K562 (cell line): Measurements from ENCODE around the gene WIF1. TPM values are rescaled to one million over a fixed set of nuclear protein-coding genes. Genes with fewer than 3 reads are reported as not detected.

ENCODE experiments used
- ATAC-seq: fragments of 200-7000 bp; cut with Tn5 transposase; 3 replicates; pipeline ENCODE4 v1.9.1; 2020; ENCODE audit warnings: moderate library complexity
- BruUV-seq: library from RNA; stranded (reverse); fragments of 400-500 nt; replicated peaks from 2 replicates; lab custom pipeline; 2021; lab: Mats Ljungman, UMichigan
- CTCF ChIA-PET: fragments of 300-600 bp; formaldehyde crosslinking; extraction: SDS; loops from one replicate; lab custom pipeline; 2021; ENCODE audit warnings: low intra/inter-chr PET ratio; lab: Yijun Ruan, JAX
- POLR2A ChIA-PET: fragments of 300-600, 350-650 bp; sonication (Branson Sonifier 250); formaldehyde crosslinking; extraction: SDS; loops from one replicate; lab custom pipeline; 2021; ENCODE audit warnings: antibody characterized with exemption, inconsistent platforms; lab: Yijun Ruan, JAX
- DNase-seq, 4 experiments: peaks; one replicate each; pipeline versions ENCODE4 v3.0.0 to v3.0.0-alpha.2; 2011 to 2018; ENCODE audit warnings: low spot score in 3 of 4, mixed read lengths in 3 of 4; ENCODE audit errors: extremely low read depth in 1 of 4
- FAIRE-seq: peaks from 2 replicates; lab custom pipeline; 2011; peaks lifted over from hg19 to GRCh38; lab: Jason Lieb, UNC
- H2AFZ ChIP-seq: 2 replicates; pipeline ENCODE4 v1.6.0; 2011; ENCODE audit warnings: low read depth, low read length, control low read depth, inconsistent platforms
- H3K27ac ChIP-seq: fragments of 200-600 bp; 3 replicates; pipeline ENCODE4 v1.8.0; 2011; ENCODE audit warnings: low read depth, mild to moderate bottlenecking, control low read depth, inconsistent platforms, low read length, moderate library complexity, mixed read lengths; ENCODE audit errors: extremely low read depth
- H3K27me3 ChIP-seq, 2 experiments: fragments of 300-600 bp in 1 of 2; 2 replicates in 1 of 2; 3 replicates in 1 of 2; pipeline versions ENCODE4 v1.6.0 to v1.8.0; 2011; ENCODE audit warnings: inconsistent platforms in 2 of 2, low read length in 2 of 2, mild to moderate bottlenecking in 1 of 2, mixed read lengths in 1 of 2, moderate library complexity in 1 of 2; ENCODE audit not compliant: control insufficient read depth in 2 of 2, insufficient read depth in 2 of 2
- H3K36me3 ChIP-seq: fragments of 300-600 bp; 3 replicates; pipeline ENCODE4 v1.8.0; 2011; ENCODE audit warnings: mild to moderate bottlenecking, low read length, inconsistent platforms; ENCODE audit not compliant: control insufficient read depth, insufficient read depth
- H3K4me1 ChIP-seq, 2 experiments: fragments of 200-600 bp in 1 of 2; replicated peaks in 1 of 2; 2 replicates in 1 of 2; 3 replicates in 1 of 2; pipeline versions ENCODE4 v1.5.1 to v1.8.0; 2011; ENCODE audit warnings: inconsistent platforms in 2 of 2, low read length in 2 of 2, mild to moderate bottlenecking in 1 of 2, mixed read lengths in 1 of 2, moderate library complexity in 1 of 2; ENCODE audit not compliant: control insufficient read depth in 2 of 2, insufficient read depth in 2 of 2
- H3K4me2 ChIP-seq: 2 replicates; pipeline ENCODE4 v1.6.1; 2011; ENCODE audit warnings: low read length, control low read depth, inconsistent platforms, mixed read lengths; ENCODE audit not compliant: insufficient read depth
- H3K4me3 ChIP-seq: fragments of 200-600 bp; sonication (generic), shearing (Covaris generic); 2 replicates; pipeline ENCODE4 v1.5.1; 2016; ENCODE audit warnings: control low read depth, inconsistent platforms
- H3K79me2 ChIP-seq: fragments of 200-600 bp; 3 replicates; pipeline ENCODE4 v1.8.0; 2011; ENCODE audit warnings: low read length, inconsistent platforms; ENCODE audit not compliant: control insufficient read depth, insufficient read depth
- H3K9ac ChIP-seq, 2 experiments: 2 replicates each; pipeline versions ENCODE4 v1.6.0 to v1.6.1; 2011; ENCODE audit warnings: low read depth in 2 of 2, low read length in 2 of 2, control low read depth in 1 of 2, inconsistent platforms in 1 of 2, mild to moderate bottlenecking in 1 of 2, mixed read lengths in 1 of 2; ENCODE audit not compliant: insufficient read depth in 1 of 2
- H3K9me1 ChIP-seq: one replicate; pipeline ENCODE4 v1.6.0; 2011; ENCODE audit warnings: inconsistent platforms, mild to moderate bottlenecking, low read length, moderate library complexity; ENCODE audit not compliant: control insufficient read depth, insufficient read depth
- H3K9me3 ChIP-seq: replicated peaks from 2 replicates; pipeline ENCODE4 v1.5.1; 2011; ENCODE audit warnings: low read depth, low read length, inconsistent platforms; ENCODE audit not compliant: control insufficient read depth, insufficient read depth
- H4K20me1 ChIP-seq: replicated peaks from 2 replicates; pipeline ENCODE4 v1.6.1; 2011; ENCODE audit warnings: low read length, inconsistent platforms, mixed read lengths; ENCODE audit not compliant: control insufficient read depth, insufficient read depth
- ETV6 ChIP-seq, 3 experiments: fragments of 150-350 bp in 1 of 3; sonication (generic) in 1 of 3; formaldehyde crosslinking in 1 of 3; IDR thresholded peaks; 2 replicates each; pipeline versions ENCODE4 v1.6.1 to v1.8.0; 2014 to 2022; ENCODE audit warnings: borderline replicate concordance in 2 of 3, low read depth in 2 of 3, antibody characterized with exemption in 1 of 3, low read length in 1 of 3, mild to moderate bottlenecking in 1 of 3, missing genetic modification reagents in 1 of 3
- FOXA1 ChIP-seq: fragments of 450-650 bp; IDR thresholded peaks from 2 replicates; pipeline ENCODE4 v1.6.1; 2016; ENCODE audit warnings: mild to moderate bottlenecking, borderline replicate concordance
- FOXK1 ChIP-seq: sonication (generic); formaldehyde crosslinking; IDR thresholded peaks from 2 replicates; pipeline ENCODE4 v1.8.0; 2022; ENCODE audit warnings: missing genetic modification reagents, mild to moderate bottlenecking, borderline replicate concordance
- HMG20A ChIP-seq: fragments of 450-650 bp; formaldehyde crosslinking; conservative IDR thresholded peaks from 2 replicates; pipeline ENCODE4 v1.4.0; 2020; ENCODE audit warnings: mild to moderate bottlenecking, mixed read lengths
- MED1 ChIP-seq: sonication (generic); formaldehyde crosslinking; IDR thresholded peaks from 2 replicates; pipeline ENCODE4 v1.8.1; 2023; ENCODE audit warnings: missing genetic modification reagents, borderline replicate concordance
- OTX1 ChIP-seq: fragments of 450-650 bp; formaldehyde crosslinking; IDR thresholded peaks from 2 replicates; pipeline ENCODE4 v1.4.0; 2022; ENCODE audit warnings: mild to moderate bottlenecking
- PATZ1 ChIP-seq: fragments of 250-450 bp; sonication (Bioruptor Pico); IDR thresholded peaks from 2 replicates; pipeline ENCODE4 v1.5.0; 2020; ENCODE audit warnings: mild to moderate bottlenecking, borderline replicate concordance
- PML ChIP-seq: IDR thresholded peaks from 2 replicates; pipeline ENCODE4 v1.6.1; 2012; ENCODE audit warnings: low read length, inconsistent platforms
- PYGO2 ChIP-seq: fragments of 450-650 bp; IDR thresholded peaks from 2 replicates; pipeline ENCODE4 v1.6.1; 2016; ENCODE audit warnings: mild to moderate bottlenecking, missing genetic modification characterization, moderate library complexity, missing compliant biosample characterization
- REST ChIP-seq, 2 experiments: fragments of 450-650 bp; formaldehyde crosslinking in 1 of 2; IDR thresholded peaks; 2 replicates each; pipeline versions ENCODE4 v1.4.0 to v1.6.1; 2014 to 2020; ENCODE audit warnings: mild to moderate bottlenecking in 2 of 2, borderline replicate concordance in 1 of 2, low read depth in 1 of 2
- RUNX1 ChIP-seq: sonication (generic); IDR thresholded peaks from 2 replicates; pipeline ENCODE4 v1.6.1; 2016; ENCODE audit warnings: antibody characterized with exemption, low read depth
- ZNF124 ChIP-seq: sonication (generic); formaldehyde crosslinking; IDR thresholded peaks from 2 replicates; pipeline ENCODE4 v1.8.1; 2022; ENCODE audit warnings: missing genetic modification reagents
- ZNF217 ChIP-seq: sonication (generic); formaldehyde crosslinking; IDR thresholded peaks from 2 replicates; pipeline ENCODE4 v1.8.0; 2022; ENCODE audit warnings: mild to moderate bottlenecking, missing genetic modification reagents
- WGBS: fragments of 100-300 bp; shearing (Covaris generic); methylation state at CpG from one replicate; pipeline ENCODE4 v1.1.6; 2016; ENCODE audit warnings: low coverage, mixed read lengths; ENCODE audit not compliant: insufficient coverage; ENCODE audit errors: missing lambda C conversion rate; 5-methylcytosine and 5-hydroxymethylcytosine counted together
- in situ Hi-C: fragments of 300-500 bp; cut with MboI; formaldehyde crosslinking; loops from 4 replicates; pipeline ENCODE4 v1.15.0; 2018; ENCODE audit warnings: inconsistent platforms, mixed read lengths
- intact Hi-C: fragments of 100-400 bp; cut with micrococcal nuclease; formaldehyde crosslinking; loops from 2 replicates; pipeline ENCODE4 v1.14.2; 2022
- polyA plus RNA-seq, 8 experiments: library from polyadenylated mRNA; depleted of rRNA in 4 of 8; stranded (reverse) in 5 of 8; unstranded in 3 of 8; fragments of >200 nt; fragmentation: Nextera tagmentation in 2 of 8; fragmentation: Illumina TruSeq in 1 of 8; extraction: Ambion mirVana in 2 of 8; extraction: Trizol in 1 of 8; gene quantifications; 2 replicates each; pipeline versions ENCODE4 v1.2.1 to v1.2.3, GENCODE V29; 2011 to 2014; ENCODE audit warnings: inconsistent platforms in 1 of 8, missing spikeins in 1 of 8
- total RNA-seq, 7 experiments: library from RNA; depleted of rRNA in 6 of 7; stranded (reverse); fragments of >200 nt in 6 of 7; fragmentation: Illumina TruSeq in 2 of 7; extraction: Trizol in 2 of 7; gene quantifications; 2 replicates each; pipeline versions ENCODE4 v1.2.1 to v1.2.3, GENCODE V29; 2011 to 2021; ENCODE audit warnings: low replicate concordance in 1 of 7

WIF1 gene
- total and polyA plus RNA-seq, 9 of the 15 experiments (the other 6 are each of a cell fraction or from before 2014, with no cell fraction given) = not detected

- no peaks in the 10 kb centered on the region; the same call in 1 of the 2 replicates for H4K20me1 ChIP-seq
- H3K9me3 ChIP-seq = no peaks in the 10 kb centered on the region
- H3K9ac ChIP-seq = no peak overlapping the region
- BruUV-seq = no TSS peak
- no peak for DNase-seq
- H3K4me1 ChIP-seq = no peaks in the 10 kb centered on the region
- H3K9me1 ChIP-seq = no peaks in the 10 kb centered on the region
- in situ Hi-C loops = no loop called here
- no peak overlapping the region for H3K27ac ChIP-seq
- no peak for ATAC-seq
- WGBS = 0% methylated on average over 4 of the region's 4 CpGs
- no peak overlapping the region for H3K4me3 ChIP-seq
- ChIA-PET CTCF (no interaction called here), POLR2A (no interaction called here)
- no peak for FAIRE-seq
- intact Hi-C loops = no loop called here
- H3K36me3 ChIP-seq = no peaks in the 10 kb centered on the region
- H2AFZ ChIP-seq = no peak overlapping the region
- H3K79me2 ChIP-seq = no peaks in the 10 kb centered on the region
- no peaks in the 10 kb centered on the region for H3K27me3 ChIP-seq
- H3K4me2 ChIP-seq = no peak overlapping the region
- TF ChIP-seq ZNF217 (CRISPR knock-in tag) = no peak
- TF ChIP-seq OTX1 (CRISPR knock-in tag) = no peak
- TF ChIP-seq ZNF124 = no peak
- no peak for TF ChIP-seq RUNX1
- TF ChIP-seq PATZ1 (CRISPR knock-in tag) = no peak
- no peak for TF ChIP-seq MED1
- TF ChIP-seq REST (IDR thresholded peaks at IDR 0.05; ENCODE audit: borderline replicate concordance) = no peak
- TF ChIP-seq REST (CRISPR knock-in tag; IDR thresholded peaks at IDR 0.05; ENCODE audit: low read depth) = no peak
- TF ChIP-seq FOXK1 (CRISPR knock-in tag) = no peak
- no peak for TF ChIP-seq ETV6 (IDR thresholded peaks at IDR 0.05; ENCODE audit: borderline replicate concordance in 1 of 2, low read depth in 2 of 2, low read length in 1 of 2)
- TF ChIP-seq ETV6 (CRISPR knock-in tag; IDR thresholded peaks at IDR 0.05; ENCODE audit: borderline replicate concordance) = no peak
- TF ChIP-seq FOXA1 = no peak
- TF ChIP-seq HMG20A (CRISPR knock-in tag) = no peak
- no peak for TF ChIP-seq PML
- no peak for TF ChIP-seq PYGO2 (tag)
Observed at GRCh38 chr12:65019696-65020234, 101.3 kb downstream of the WIF1 start.
